Mesodermal cell (in vitro differentiated cells): Measurements from ENCODE around the gene BARHL2.

Experiments used
- H3K27ac ChIP-seq: 2 replicates; pipeline ENCODE4 v1.7.0; 2013; ENCODE audit warnings: mild to moderate bottlenecking, low read depth, low read length, moderate library complexity; ENCODE audit not compliant: severe bottlenecking
- H3K36me3 ChIP-seq: 2 replicates; pipeline ENCODE4 v1.7.1; 2013; ENCODE audit warnings: mild to moderate bottlenecking, low read length, moderate library complexity; ENCODE audit not compliant: control insufficient read depth, insufficient read depth
- H3K4me1 ChIP-seq: one replicate; pipeline ENCODE4 v1.7.1; 2013; ENCODE audit warnings: mild to moderate bottlenecking, low read length; ENCODE audit not compliant: insufficient read depth, control insufficient read depth, poor library complexity, severe bottlenecking
- H3K4me3 ChIP-seq: 2 replicates; pipeline ENCODE4 v1.7.0; 2013; ENCODE audit warnings: low read length, control low read depth, mild to moderate bottlenecking; ENCODE audit not compliant: insufficient read depth, poor library complexity, severe bottlenecking; ENCODE audit errors: extremely low read depth
- H3K9me3 ChIP-seq: 2 replicates; pipeline ENCODE4 v1.7.1; 2013; ENCODE audit warnings: mild to moderate bottlenecking, low read length, moderate library complexity; ENCODE audit not compliant: control insufficient read depth
- WGBS, 2 experiments: methylation state at CpG; one replicate each; pipeline ENCODE4 v1.1.5; 2013; ENCODE audit warnings: missing lambda C conversion rate in 2 of 2; ENCODE audit not compliant: insufficient coverage in 2 of 2; 5-methylcytosine and 5-hydroxymethylcytosine counted together

BARHL2 gene

DNA sequence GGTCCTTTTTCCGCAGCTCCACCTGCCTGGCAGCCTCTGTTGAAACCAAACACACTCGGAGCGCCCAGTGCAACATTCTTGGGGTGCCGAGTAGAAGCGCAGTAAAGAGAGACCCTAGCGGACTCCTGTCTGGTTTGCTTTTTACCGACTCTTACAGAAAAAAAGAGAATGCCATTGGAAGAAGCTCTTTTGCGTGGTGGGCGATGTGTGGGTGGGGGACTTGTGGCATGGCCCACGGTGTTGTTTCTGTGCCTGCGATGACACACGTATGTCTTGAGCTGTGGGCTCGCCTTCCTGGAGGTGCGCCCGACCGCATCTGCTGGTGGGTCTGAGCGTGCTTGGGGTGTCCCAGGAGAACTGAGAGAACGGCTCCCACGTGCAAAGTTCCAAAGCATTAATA lies 7.3 kb upstream of the BARHL2 start:
- Histone ChIP-seq H3K4me3 (peak overlapping the region; percentile 31), H3K4me1 (peaks cover 3% of the 10 kb centered on the region), H3K36me3 (no peaks in the 10 kb centered on the region), H3K9me3 (no peaks in the 10 kb centered on the region), H3K27ac (no peak overlapping the region)
- WGBS, 2 experiments = 2 to 4% methylated on average over 12 to 13 of the region's 19 CpGs

DNA sequence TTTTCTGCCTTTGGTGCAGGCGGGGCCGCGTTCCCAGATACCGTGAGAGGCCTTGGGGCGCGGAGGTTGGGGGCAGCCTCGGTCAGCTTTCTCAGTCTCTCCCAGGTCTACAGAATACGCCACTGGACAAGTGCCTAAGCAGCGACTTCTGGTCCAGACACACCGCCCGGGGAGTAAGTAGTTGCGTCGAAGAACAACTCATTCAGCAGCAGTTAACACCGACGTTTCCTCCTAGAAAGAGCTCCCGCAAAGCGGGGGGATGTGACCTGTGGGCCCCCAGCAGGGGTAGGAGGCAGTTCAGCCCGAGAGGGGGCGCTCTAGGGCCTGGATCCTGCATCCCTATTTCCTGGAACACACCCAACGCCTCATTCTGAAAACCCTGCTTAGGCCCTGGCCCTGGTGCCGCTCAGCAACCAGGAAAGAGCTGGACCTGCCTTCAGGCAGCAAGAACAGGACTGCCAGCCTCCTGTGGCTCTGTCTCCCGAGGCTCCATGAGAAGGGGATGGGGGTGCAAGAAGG lies 6.5 kb upstream of the BARHL2 start:
- 2 to 3% methylated on average over 20 of the region's 22 CpGs for WGBS, 2 experiments

DNA sequence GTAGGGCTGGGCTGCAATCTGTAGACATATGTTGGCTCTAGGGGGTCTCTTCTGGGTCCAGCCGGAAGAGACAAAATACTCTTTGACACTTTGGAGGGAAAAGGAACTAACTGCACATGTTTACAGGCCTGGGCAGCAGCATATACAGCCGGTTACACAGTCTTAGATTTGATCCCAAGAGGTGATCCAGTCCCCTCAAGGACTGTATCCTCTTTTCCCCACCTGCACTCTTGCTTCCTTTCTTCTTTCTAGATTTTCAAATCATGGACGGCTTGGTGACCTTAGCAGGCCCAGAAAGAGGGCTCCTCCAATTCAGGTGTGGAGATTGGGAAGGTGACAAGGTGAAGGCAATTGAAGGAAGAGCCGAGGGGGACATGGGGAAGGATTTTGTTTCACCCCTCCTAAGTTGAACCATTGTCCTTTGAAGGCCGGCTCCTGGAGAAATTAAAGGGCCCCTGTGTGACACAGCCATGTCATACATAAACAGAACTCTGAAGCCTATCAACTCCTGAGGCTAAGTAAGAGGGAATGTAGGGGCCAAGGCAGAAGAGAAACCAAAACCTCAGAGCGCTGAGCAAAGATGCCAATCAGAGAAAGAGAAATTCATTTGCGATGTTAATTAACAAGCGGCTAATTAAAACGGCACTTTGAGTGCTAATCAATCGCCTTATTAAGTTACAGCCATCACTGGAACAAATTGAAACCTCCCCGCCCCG lies 5.9 kb upstream of the BARHL2 start:
- no peak overlapping the region for H3K27ac ChIP-seq
- no peaks in the 10 kb centered on the region for H3K9me3 ChIP-seq
- no peak overlapping the region for H3K4me3 ChIP-seq
- H3K4me1 ChIP-seq = peaks cover 6% of the 10 kb centered on the region
- 23 to 28% methylated on average over 8 to 9 of the region's 12 CpGs for WGBS, 2 experiments
- H3K36me3 ChIP-seq = no peaks in the 10 kb centered on the region

More for the DNA sequence above, 6.5 kb upstream of the BARHL2 start:
- H3K36me3 ChIP-seq = no peaks in the 10 kb centered on the region
- peaks cover 3% of the 10 kb centered on the region for H3K4me1 ChIP-seq
- no peaks in the 10 kb centered on the region for H3K9me3 ChIP-seq
- no peak overlapping the region for H3K4me3 ChIP-seq
- H3K27ac ChIP-seq = no peak overlapping the region

DNA sequence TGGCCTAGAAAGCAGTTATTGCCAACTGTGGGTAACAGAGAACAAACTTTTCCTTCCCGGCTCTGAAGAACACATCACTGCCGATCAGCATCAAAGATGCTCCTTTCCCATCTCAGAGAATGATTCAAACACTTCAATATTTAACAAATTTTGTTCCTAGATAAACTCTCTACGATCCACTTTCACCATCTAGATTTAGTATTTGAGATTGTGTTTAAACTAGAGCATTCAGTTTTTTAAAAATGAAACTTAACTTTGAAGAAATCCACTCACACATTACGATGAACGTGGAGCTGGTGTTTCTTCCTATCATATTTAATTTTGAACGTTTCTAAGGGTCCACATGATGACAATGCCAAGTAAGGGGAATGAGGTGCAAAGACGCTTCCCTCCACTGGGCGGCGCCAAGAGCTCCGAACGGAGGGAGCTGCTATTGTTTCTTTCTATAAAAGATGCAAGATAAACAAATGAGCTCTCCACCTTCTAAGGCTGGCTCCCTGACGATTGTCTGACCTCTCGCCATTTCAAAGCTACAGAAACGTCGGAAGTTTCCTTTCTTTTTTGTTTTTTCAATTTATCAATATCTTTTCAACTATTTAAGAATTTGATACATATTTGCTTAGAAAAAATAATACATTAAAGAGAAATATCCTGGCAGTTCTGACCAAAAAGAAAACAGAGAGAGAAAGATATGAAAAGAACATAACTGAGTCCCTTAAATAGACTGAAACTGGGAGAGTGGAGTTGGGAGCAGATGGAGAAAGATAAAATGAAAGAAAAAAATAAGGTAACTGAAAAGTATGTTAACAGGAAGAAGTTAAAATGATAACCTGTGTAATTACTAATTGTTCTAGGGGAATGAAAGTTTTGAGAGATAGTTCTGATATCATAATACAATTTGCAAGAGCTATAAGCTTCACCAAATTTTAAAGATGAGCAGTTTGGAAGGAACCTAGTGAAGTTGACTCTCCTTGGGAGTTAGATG lies 4.4 kb upstream of the BARHL2 start:
- Histone ChIP-seq H3K9me3 (no peaks in the 10 kb centered on the region), H3K27ac (no peak overlapping the region), H3K4me3 (no peak overlapping the region), H3K4me1 (peaks cover 6% of the 10 kb centered on the region), H3K36me3 (no peaks in the 10 kb centered on the region)
- 8% methylated on average over 2 to 5 of the region's 15 CpGs for WGBS, 2 experiments

DNA sequence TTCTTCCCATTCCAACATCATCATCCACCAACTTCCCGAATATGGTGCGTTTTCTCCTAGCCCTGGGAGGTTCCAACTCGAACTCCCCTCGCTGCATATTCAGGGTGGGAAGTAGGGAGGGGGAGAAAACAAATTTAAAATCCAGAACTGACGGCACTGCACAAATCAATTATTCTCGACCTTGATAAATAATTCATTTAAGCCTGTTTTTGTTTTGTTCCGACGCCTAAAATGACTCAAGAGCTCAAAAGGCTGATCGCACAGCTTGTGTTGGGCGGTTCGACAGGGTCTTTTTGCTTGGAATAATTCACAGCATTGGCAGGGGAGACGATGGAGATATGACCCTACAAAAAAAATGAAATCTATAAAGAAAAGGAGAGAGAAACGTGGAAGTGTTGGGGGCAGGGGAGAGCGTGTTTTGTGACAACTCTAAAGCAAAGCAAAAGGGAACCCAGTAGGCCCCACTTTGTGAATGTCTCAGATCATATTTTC lies 3.1 kb upstream of the BARHL2 start:
- Histone ChIP-seq H3K4me1 (peaks cover 3% of the 10 kb centered on the region), H3K4me3 (no peak overlapping the region), H3K27ac (no peak overlapping the region), H3K36me3 (no peaks in the 10 kb centered on the region), H3K9me3 (no peaks in the 10 kb centered on the region)
- 3 to 7% methylated on average over 2 to 7 of the region's 14 CpGs for WGBS, 2 experiments

DNA sequence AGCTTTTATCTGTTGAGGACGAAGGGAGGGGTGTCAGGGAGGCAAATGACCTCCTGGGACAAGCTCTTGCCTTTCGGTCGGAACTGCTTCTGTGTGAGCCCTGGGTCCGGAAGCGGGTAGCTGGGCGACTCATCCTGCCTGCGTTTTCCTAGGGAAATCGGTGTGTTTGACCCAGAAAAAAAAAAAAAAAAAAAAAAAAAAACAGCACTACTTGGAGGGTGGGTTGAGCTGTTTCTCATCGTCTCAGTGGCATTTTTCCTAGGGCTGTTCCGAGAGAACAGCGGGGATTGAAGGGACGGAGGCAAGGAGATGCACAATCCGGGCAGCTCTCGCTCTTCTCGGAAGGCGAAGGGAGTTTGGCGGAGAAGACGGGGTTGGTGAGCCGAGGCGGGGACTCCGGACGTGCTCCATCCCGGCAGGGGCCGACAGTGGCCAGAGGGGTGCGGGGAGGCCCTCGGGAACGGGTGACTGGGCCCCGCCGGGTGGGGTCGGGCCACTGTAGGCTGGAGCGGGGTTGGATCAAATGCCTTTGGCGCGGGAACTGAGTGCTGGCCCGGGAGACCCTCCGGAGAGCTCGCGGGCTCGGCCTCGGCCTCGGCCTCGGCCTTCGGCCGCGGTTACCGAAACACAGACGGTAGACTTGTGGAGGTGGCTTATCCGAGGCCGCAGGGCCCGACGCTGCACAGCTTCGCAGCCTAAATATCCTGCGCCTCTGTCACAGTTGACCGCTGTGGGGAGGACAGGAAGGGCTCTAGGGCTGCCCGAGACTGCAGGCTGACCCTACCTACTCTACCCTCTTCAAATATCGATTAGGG lies 2.4 kb upstream of the BARHL2 start:
- Histone ChIP-seq H3K36me3 (no peaks in the 10 kb centered on the region), H3K27ac (no peak overlapping the region), H3K9me3 (no peaks in the 10 kb centered on the region), H3K4me1 (peaks cover 3% of the 10 kb centered on the region), H3K4me3 (peak overlapping the region; percentile 8)
- WGBS, 2 experiments = 1 to 2% methylated on average over 22 to 45 of the region's 55 CpGs

DNA sequence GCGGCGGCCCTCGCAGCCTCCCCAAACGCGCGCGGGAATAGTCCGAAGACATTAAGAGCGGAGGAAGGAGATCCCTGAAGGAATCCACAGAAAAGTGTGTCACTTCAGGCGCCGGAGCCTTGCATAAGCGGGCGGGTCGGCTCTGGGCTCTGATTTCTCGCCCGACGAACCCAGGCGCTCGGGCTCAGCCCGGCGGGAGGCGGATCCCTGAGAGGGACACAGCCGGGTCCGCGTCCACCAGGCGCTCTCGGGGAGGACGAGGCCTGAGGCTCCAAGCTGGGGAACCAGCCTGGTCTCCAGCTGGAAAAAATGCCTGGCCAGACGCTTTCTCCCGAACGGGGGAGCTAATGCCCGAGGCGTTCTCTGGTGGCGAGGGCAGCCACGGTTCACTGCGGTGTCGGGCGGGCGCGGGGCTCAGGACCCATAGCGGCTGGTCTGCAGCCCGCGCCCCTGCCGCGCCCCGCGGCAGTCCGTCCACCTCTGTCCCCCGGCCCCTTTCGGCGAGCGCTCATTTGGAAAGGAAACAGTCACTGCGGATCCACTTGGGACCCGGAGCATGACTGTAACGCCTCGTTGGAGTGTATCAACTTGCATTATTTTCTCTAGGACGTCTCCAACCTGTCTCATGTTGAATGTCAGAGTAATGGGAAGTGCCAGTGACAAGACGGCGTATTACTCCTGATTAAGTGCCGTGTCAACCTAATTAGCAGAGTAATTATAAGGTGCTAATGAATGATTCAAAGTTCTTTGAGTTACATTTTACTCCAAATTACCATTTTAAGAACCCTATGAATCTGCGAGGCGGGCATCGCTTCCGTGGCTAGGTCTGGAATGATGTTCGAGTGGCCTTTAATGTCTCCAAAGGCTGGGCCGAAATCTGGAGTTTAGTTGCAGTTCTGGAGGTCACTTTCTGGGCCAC lies 1.6 kb upstream of the BARHL2 start:
- 0 to 1% methylated on average over 48 to 63 of the region's 66 CpGs for WGBS, 2 experiments
- Histone ChIP-seq H3K27ac (no peak overlapping the region), H3K4me1 (peaks cover 3% of the 10 kb centered on the region), H3K9me3 (no peaks in the 10 kb centered on the region), H3K36me3 (no peaks in the 10 kb centered on the region), H3K4me3 (peak overlapping the region; percentile 28)

DNA sequence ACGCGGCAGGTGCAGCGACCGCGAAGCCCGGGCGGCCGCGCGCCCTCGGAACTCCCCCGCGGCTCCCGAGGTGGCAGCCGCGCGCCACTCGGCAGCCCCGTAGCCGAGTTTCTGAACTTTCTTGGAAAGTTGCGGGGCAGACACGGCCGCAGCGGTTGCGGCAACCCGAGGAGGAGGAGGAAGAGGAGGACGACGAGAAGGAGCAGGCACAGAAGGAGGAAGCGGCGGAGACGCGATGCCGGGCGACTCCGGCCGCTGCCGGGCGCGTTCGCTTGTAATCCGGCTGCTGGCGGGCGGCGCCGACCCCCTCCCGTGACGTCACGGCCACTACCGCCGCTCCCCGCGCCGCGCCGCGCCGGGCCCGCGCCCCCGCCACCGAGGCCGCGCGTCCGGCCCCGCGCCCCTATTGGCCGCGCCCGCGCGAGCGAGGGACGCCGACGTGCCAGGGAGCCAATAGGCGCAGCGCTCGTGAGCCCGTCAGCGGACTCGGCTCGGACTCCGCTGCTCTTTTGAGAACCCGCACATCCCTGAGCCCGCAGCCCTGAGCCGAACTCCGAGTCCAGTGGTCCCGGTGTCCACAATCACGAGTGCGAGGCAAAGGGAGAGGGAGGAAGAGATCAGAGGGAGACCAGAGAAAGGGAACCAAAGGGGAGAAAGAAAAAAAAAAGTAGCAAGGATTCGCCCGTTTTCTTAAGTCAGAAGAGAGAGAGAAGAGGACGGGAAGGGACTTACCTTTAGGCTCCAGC lies 736 bp upstream of the BARHL2 start:
- H3K36me3 ChIP-seq = no peaks in the 10 kb centered on the region
- WGBS, 2 experiments = 0 to 1% methylated on average over 65 to 78 of the region's 94 CpGs
- peaks cover 3% of the 10 kb centered on the region for H3K4me1 ChIP-seq
- H3K9me3 ChIP-seq = no peaks in the 10 kb centered on the region
- no peak overlapping the region for H3K27ac ChIP-seq
- peak overlapping the region; percentile 28 for H3K4me3 ChIP-seq

DNA sequence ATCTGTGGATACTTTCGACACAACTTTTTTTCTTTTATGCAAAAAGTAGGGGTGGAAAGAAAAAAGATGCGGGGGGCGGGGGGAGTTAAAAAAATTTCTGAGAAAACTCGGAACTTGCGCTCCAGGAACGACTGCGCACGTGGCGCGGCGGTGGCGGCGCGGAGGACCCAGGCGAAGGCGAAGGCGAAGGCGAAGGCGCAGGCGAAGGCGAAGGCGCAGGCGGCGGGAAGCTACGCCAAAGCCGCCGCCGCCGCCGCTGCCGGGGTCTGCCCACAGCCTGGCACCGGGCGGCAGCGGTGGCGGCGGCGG lies 208 bp upstream of the BARHL2 start:
- WGBS, 2 experiments = 1% methylated on average over 28 to 33 of the region's 37 CpGs
- Histone ChIP-seq H3K36me3 (no peaks in the 10 kb centered on the region), H3K27ac (no peak overlapping the region), H3K9me3 (no peaks in the 10 kb centered on the region), H3K4me1 (peaks cover 3% of the 10 kb centered on the region), H3K4me3 (peak overlapping the region; percentile 28)
